Adrenal gland (tissue), 5 donors: ENCODE results near the gene SNN.

ENCODE experiments used
- POLR2A ChIP-seq, 2 donors: fragments of 450-650 bp; IDR thresholded peaks; one replicate each; pipeline ENCODE4 v1.6.1; 2017; ENCODE audit warnings: antibody characterized with exemption in 2 of 2, mild to moderate bottlenecking in 2 of 2, moderate library complexity in 1 of 2
- TF ChIP-seq, protein P1 (sequence below), 6 experiments: fragments of 450-650 bp in 4 of 6; fragments of 200-600 bp in 2 of 6; sonication (generic) in 1 of 6; IDR thresholded peaks; 1 replicate in 5 of 6; 2 replicates in 1 of 6; pipeline versions ENCODE4 v1.5.1 to v1.8.0; 2016 to 2021; ENCODE audit warnings: antibody characterized with exemption in 6 of 6, mild to moderate bottlenecking in 2 of 6, moderate library complexity in 1 of 6
- donor health status: DM: no; HTN: no; CAD: no.

DNA sequence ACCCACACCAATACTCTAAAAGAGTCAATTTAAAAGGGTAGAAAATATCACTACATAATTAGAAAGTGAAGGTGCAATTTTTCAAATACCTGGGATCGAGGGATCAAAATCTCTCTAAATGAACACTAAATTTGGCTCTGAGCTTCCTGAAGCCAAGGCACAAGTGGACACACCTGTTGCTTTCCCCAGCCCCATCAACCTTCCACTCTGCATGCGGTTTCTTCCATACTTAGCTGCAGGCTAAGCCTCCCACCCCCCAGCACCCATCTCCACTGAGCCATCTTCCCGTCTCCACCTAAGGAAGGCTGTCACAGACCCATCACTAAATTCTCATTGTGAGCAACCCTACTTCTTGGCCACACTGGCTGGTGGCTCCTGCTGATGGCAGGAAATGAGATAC is 43.9 kb downstream of the SNN start:
- TF ChIP-seq POLR2A (IDR thresholded peaks at IDR 0.05), result no peak
- TF ChIP-seq, protein P1, sequence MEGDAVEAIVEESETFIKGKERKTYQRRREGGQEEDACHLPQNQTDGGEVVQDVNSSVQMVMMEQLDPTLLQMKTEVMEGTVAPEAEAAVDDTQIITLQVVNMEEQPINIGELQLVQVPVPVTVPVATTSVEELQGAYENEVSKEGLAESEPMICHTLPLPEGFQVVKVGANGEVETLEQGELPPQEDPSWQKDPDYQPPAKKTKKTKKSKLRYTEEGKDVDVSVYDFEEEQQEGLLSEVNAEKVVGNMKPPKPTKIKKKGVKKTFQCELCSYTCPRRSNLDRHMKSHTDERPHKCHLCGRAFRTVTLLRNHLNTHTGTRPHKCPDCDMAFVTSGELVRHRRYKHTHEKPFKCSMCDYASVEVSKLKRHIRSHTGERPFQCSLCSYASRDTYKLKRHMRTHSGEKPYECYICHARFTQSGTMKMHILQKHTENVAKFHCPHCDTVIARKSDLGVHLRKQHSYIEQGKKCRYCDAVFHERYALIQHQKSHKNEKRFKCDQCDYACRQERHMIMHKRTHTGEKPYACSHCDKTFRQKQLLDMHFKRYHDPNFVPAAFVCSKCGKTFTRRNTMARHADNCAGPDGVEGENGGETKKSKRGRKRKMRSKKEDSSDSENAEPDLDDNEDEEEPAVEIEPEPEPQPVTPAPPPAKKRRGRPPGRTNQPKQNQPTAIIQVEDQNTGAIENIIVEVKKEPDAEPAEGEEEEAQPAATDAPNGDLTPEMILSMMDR (IDR thresholded peaks at IDR 0.05), result no peak
